ENCODE measurements around the gene STPG4. TPM values are rescaled to one million over a fixed set of nuclear protein-coding genes. Genes with fewer than 3 reads are reported as not detected.

STPG4 gene
- total and polyA plus RNA-seq, 2 of the 8 experiments (the other 6 are each of a cell fraction or from before 2014, with no cell fraction given) = 0.28 TPM; not detected in 1

- TF ChIP-seq CHD7 (IDR thresholded peaks at IDR 0.05; ENCODE audit: insufficient replicate concordance, low read length) = no peak
Measured at GRCh38 chr2:47095349-47096020, 59.6 kb downstream of the STPG4 start (continued).

Measured in H1 (cell line).